Sigmoid colon (tissue), 4 donors: ENCODE data around the gene CLRN2.

Experiments used
- POLR2AphosphoS5 ChIP-seq, 4 donors: sonication (generic); formaldehyde crosslinking; IDR thresholded peaks; one replicate each; pipeline ENCODE4 v1.6.1; 2017; ENCODE audit warnings: antibody characterized with exemption in 4 of 4
- TF ChIP-seq, protein P1 (sequence below), 4 experiments: fragments of 450-650 bp in 3 of 4; fragments of 200-600 bp in 1 of 4; IDR thresholded peaks; one replicate each; pipeline ENCODE4 v1.5.1; 2016 to 2019; ENCODE audit warnings: antibody characterized with exemption in 4 of 4, mild to moderate bottlenecking in 3 of 4, moderate library complexity in 2 of 4

DNA sequence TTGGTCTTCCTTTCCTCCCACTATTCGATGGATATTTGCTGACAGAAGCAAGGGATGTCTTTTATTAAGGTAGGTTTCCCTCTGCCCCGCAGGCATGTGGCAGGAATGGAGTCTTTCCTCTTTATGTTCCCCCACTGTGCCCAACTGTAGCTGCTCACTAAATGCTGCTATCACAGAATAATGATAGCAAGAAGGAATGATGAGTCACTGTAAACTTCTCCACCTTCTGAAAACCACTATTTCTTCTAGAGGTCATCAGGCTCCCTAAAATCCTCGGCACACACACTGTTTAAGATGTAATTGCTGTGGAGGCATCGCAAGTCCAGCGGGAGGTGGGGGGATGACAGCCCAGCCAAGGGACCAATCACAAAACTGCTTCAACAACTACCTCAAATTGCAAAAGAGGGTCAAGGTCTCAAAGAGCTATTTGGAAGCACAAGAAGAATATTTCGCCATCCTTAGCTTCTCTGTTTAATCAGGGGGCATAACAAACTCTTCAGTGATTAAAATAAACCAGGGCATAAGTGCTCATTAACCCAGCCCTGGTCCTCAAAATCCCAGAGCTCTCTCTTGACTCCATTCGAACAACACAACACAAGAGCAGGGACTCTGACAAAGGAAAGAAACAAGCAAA is 17.0 kb upstream of the CLRN2 start:
- TF ChIP-seq, protein P1, sequence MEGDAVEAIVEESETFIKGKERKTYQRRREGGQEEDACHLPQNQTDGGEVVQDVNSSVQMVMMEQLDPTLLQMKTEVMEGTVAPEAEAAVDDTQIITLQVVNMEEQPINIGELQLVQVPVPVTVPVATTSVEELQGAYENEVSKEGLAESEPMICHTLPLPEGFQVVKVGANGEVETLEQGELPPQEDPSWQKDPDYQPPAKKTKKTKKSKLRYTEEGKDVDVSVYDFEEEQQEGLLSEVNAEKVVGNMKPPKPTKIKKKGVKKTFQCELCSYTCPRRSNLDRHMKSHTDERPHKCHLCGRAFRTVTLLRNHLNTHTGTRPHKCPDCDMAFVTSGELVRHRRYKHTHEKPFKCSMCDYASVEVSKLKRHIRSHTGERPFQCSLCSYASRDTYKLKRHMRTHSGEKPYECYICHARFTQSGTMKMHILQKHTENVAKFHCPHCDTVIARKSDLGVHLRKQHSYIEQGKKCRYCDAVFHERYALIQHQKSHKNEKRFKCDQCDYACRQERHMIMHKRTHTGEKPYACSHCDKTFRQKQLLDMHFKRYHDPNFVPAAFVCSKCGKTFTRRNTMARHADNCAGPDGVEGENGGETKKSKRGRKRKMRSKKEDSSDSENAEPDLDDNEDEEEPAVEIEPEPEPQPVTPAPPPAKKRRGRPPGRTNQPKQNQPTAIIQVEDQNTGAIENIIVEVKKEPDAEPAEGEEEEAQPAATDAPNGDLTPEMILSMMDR (IDR thresholded peaks at IDR 0.05): no peak
- TF ChIP-seq POLR2AphosphoS5 (IDR thresholded peaks at IDR 0.05): no peak
